HCT116 (cell line): ENCODE measurements around the gene AGAP1. TPM values are rescaled to one million over a fixed set of nuclear protein-coding genes. Genes with fewer than 3 reads are reported as not detected.

Experiments
- ATAC-seq: fragments of 200-7000 bp; cut with Tn5 transposase; 2 replicates; pipeline ENCODE4 v1.9.1; 2020; ENCODE audit warnings: mild to moderate bottlenecking, moderate library complexity
- BruUV-seq: library from RNA; stranded (reverse); fragments of 400-500 nt; replicated peaks from 2 replicates; lab custom pipeline; 2021; lab: Mats Ljungman, UMichigan
- CTCF ChIA-PET: fragments of 300-600 bp; sonication (Branson Sonifier 250); formaldehyde crosslinking; loops from one replicate; lab custom pipeline; 2021; ENCODE audit warnings: antibody characterized with exemption; lab: Charles Lee
- POLR2A ChIA-PET: fragments of 300-600, 350-600 bp; sonication (Branson Sonifier 250); formaldehyde crosslinking; loops from one replicate; lab custom pipeline; 2021; ENCODE audit warnings: antibody characterized with exemption; lab: Charles Lee
- RAD21 ChIA-PET, 2 experiments: fragments of 300-600 bp; sonication (Branson Sonifier 250); formaldehyde crosslinking; loops; one replicate each; lab custom pipeline; 2023; ENCODE audit warnings: low total read pairs in 2 of 2; ENCODE audit not compliant: uncharacterized antibody in 2 of 2, unreplicated experiment in 2 of 2, low non-redundant PET in 1 of 2; lab: Charles Lee
- DNase-seq: peaks from one replicate; pipeline ENCODE4 v3.0.0-alpha.2; 2010; ENCODE audit warnings: low read depth, low spot score
- H2AFZ ChIP-seq: fragments of 200-600 bp; shearing (Covaris generic), sonication (generic); 2 replicates; pipeline ENCODE4 v1.6.1; 2017; ENCODE audit warnings: low read depth, mixed run types, mixed read lengths, antibody characterized with exemption, low read length; ENCODE audit not compliant: poor library complexity, severe bottlenecking
- H3K27ac ChIP-seq: 2 replicates; pipeline ENCODE4 v1.5.1; 2012; ENCODE audit warnings: low read depth, low read length
- H3K27me3 ChIP-seq: fragments of 200-600 bp; sonication (generic); 2 replicates; pipeline ENCODE4 v1.6.1; 2016; ENCODE audit warnings: mixed run types, low read length, mixed read lengths; ENCODE audit not compliant: insufficient read depth
- H3K36me3 ChIP-seq, 2 experiments: fragments of 200-500 bp in 1 of 2; fragments of 200-600 bp in 1 of 2; sonication (Bioruptor generic) in 1 of 2; sonication (generic) in 1 of 2; 2 replicates each; pipeline versions ENCODE4 v1.5.1 to v1.6.1; 2014 to 2016; ENCODE audit warnings: low read length in 2 of 2, inconsistent platforms in 1 of 2, mixed read lengths in 1 of 2, mixed run types in 1 of 2; ENCODE audit not compliant: insufficient read depth in 2 of 2, control insufficient read depth in 1 of 2
- H3K4me1 ChIP-seq, 2 experiments: fragments of 200-600 bp in 1 of 2; sonication (generic) in 1 of 2; 2 replicates each; pipeline versions ENCODE4 v1.5.1 to v1.6.1; 2012 to 2017; ENCODE audit warnings: low read length in 2 of 2, inconsistent platforms in 1 of 2, mild to moderate bottlenecking in 1 of 2, mixed read lengths in 1 of 2, mixed run types in 1 of 2, moderate library complexity in 1 of 2; ENCODE audit not compliant: insufficient read depth in 2 of 2, control insufficient read depth in 1 of 2
- H3K4me2 ChIP-seq: fragments of 200-600 bp; sonication (generic); 2 replicates; pipeline ENCODE4 v1.6.1; 2017; ENCODE audit warnings: mixed run types, low read length, mixed read lengths
- H3K4me3 ChIP-seq, 2 experiments: fragments of 200-600 bp in 1 of 2; sonication (generic) in 1 of 2; replicated peaks in 1 of 2; 2 replicates each; pipeline ENCODE4 v1.5.1; 2011 to 2016; ENCODE audit warnings: low read length in 2 of 2, control low read depth in 1 of 2, low read depth in 1 of 2, mild to moderate bottlenecking in 1 of 2, mixed read lengths in 1 of 2, mixed run types in 1 of 2
- H3K79me2 ChIP-seq: fragments of 200-600 bp; sonication (generic); 2 replicates; pipeline ENCODE4 v1.6.1; 2017; ENCODE audit warnings: mild to moderate bottlenecking, mixed run types, low read length, moderate library complexity, mixed read lengths; ENCODE audit not compliant: insufficient read depth
- H3K9ac ChIP-seq: fragments of 200-600 bp; sonication (generic); 2 replicates; pipeline ENCODE4 v1.6.1; 2016; ENCODE audit warnings: low read length, mixed read lengths
- H3K9me2 ChIP-seq: fragments of 200-600 bp; sonication (generic), shearing (Covaris generic); 2 replicates; pipeline ENCODE4 v1.6.1; 2017; ENCODE audit warnings: mixed run types, mild to moderate bottlenecking, moderate library complexity; ENCODE audit not compliant: insufficient read depth
- H3K9me3 ChIP-seq, 2 experiments: fragments of 200-500 bp in 1 of 2; fragments of 200-600 bp in 1 of 2; sonication (Bioruptor generic) in 1 of 2; sonication (generic) in 1 of 2; 2 replicates each; pipeline ENCODE4 v1.6.1; 2014 to 2017; ENCODE audit warnings: low read length in 2 of 2, mixed read lengths in 2 of 2, inconsistent platforms in 1 of 2, low read depth in 1 of 2, mild to moderate bottlenecking in 1 of 2, mixed run types in 1 of 2, moderate library complexity in 1 of 2; ENCODE audit not compliant: control insufficient read depth in 1 of 2, insufficient read depth in 1 of 2
- H4K20me1 ChIP-seq: fragments of 200-600 bp; sonication (generic), shearing (Covaris generic); 2 replicates; pipeline ENCODE4 v1.6.1; 2017; ENCODE audit warnings: mixed run types, mild to moderate bottlenecking, moderate library complexity; ENCODE audit not compliant: insufficient read depth
- CBX3 ChIP-seq: IDR thresholded peaks from 2 replicates; pipeline ENCODE4 v1.6.1; 2012; ENCODE audit warnings: low read depth
- CTCF ChIP-seq, 3 experiments: fragments of 200-600 bp in 1 of 3; sonication (generic) in 1 of 3; IDR thresholded peaks in 2 of 3; conservative IDR thresholded peaks in 1 of 3; 2 replicates each; pipeline ENCODE4 v1.5.1; 2012 to 2017; ENCODE audit warnings: low read depth in 2 of 3, low read length in 2 of 3, antibody characterized with exemption in 1 of 3, borderline replicate concordance in 1 of 3, control low read depth in 1 of 3, mild to moderate bottlenecking in 1 of 3, mixed read lengths in 1 of 3, mixed run types in 1 of 3, moderate library complexity in 1 of 3; ENCODE audit not compliant: insufficient read depth in 1 of 3
- EGR1 ChIP-seq: IDR thresholded peaks from 2 replicates; pipeline ENCODE4 v1.6.1; 2012; ENCODE audit warnings: low read depth
- EZH2 ChIP-seq: fragments of 200-600 bp; sonication (generic); IDR thresholded peaks from 2 replicates; pipeline ENCODE4 v1.6.1; 2017; ENCODE audit warnings: antibody characterized with exemption, mixed run types
- EZH2phosphoT487 ChIP-seq: fragments of 200-600 bp; IDR thresholded peaks from 2 replicates; pipeline ENCODE4 v1.6.1; 2018; ENCODE audit warnings: antibody characterized with exemption, borderline replicate concordance
- FOSL1 ChIP-seq: IDR thresholded peaks from 2 replicates; pipeline ENCODE4 v1.6.1; 2012; ENCODE audit warnings: low read depth
- JUND ChIP-seq: IDR thresholded peaks from 2 replicates; pipeline ENCODE4 v1.6.1; 2012
- POLR2A ChIP-seq: IDR thresholded peaks from 2 replicates; pipeline ENCODE4 v1.7.0; 2011; ENCODE audit warnings: borderline replicate concordance; ENCODE audit not compliant: insufficient read depth, insufficient read length; ENCODE audit errors: extremely low read depth
- POLR2AphosphoS5 ChIP-seq: IDR thresholded peaks from 2 replicates; pipeline ENCODE4 v1.6.1; 2011; ENCODE audit warnings: mild to moderate bottlenecking, low read depth, low read length, moderate library complexity
- RAD21 ChIP-seq: IDR thresholded peaks from 2 replicates; pipeline ENCODE4 v1.6.1; 2012; ENCODE audit warnings: low read depth, mild to moderate bottlenecking
- REST ChIP-seq: IDR thresholded peaks from 2 replicates; pipeline ENCODE4 v1.6.1; 2012; ENCODE audit warnings: low read depth
- SIN3A ChIP-seq: IDR thresholded peaks from 2 replicates; pipeline ENCODE4 v1.6.1; 2012; ENCODE audit warnings: low read depth
- SP1 ChIP-seq: IDR thresholded peaks from 2 replicates; pipeline ENCODE4 v1.6.1; 2012; ENCODE audit warnings: low read depth
- SRF ChIP-seq: IDR thresholded peaks from 2 replicates; pipeline ENCODE4 v1.6.1; 2012; ENCODE audit warnings: low read depth
- YY1 ChIP-seq: IDR thresholded peaks from 2 replicates; pipeline ENCODE4 v1.6.1; 2011; ENCODE audit warnings: low read length, low read depth, moderate library complexity, mild to moderate bottlenecking; ENCODE audit not compliant: insufficient replicate concordance; ENCODE audit errors: extremely low read depth
- ZBTB33 ChIP-seq: IDR thresholded peaks from 2 replicates; pipeline ENCODE4 v1.6.1; 2011; ENCODE audit warnings: mild to moderate bottlenecking, low read length, moderate library complexity; ENCODE audit not compliant: insufficient replicate concordance; ENCODE audit errors: extremely low read depth
- ZFX ChIP-seq: fragments of 450-650 bp; IDR thresholded peaks from 2 replicates; pipeline ENCODE4 v1.6.1; 2017
- ZNF274 ChIP-seq: fragments of 200-500 bp; sonication (Bioruptor generic); IDR thresholded peaks from 2 replicates; pipeline ENCODE4 v1.6.1; 2014; ENCODE audit warnings: mild to moderate bottlenecking, low read depth, low read length, inconsistent platforms
- intact Hi-C: fragments of 100-400 bp; cut with micrococcal nuclease; formaldehyde crosslinking; loops from 2 replicates; pipeline ENCODE4 v1.10.0; 2022
- total RNA-seq: library from RNA; stranded (reverse); gene quantifications from one replicate; pipeline ENCODE4 v1.2.1, GENCODE V29; 2021; ENCODE audit not compliant: unreplicated experiment

AGAP1 gene
- total RNA-seq, 1 experiment from 2014 or later = 43.8 TPM

GRCh38 chr2:236008006-236008405 lies 514.2 kb downstream of the AGAP1 start:
- no peaks in the 10 kb centered on the region for H3K4me1 ChIP-seq
- intact Hi-C loops = no loop called here
- POLR2A ChIA-PET = no interaction called here
- H4K20me1 ChIP-seq = no peaks in the 10 kb centered on the region
- H3K79me2 ChIP-seq = no peaks in the 10 kb centered on the region
- no peak overlapping the region for H3K4me2 ChIP-seq
- no TSS peak for BruUV-seq
- H3K9me3 ChIP-seq = no peaks in the 10 kb centered on the region
- TF ChIP-seq YY1 = no peak
- no peak for TF ChIP-seq JUND
- TF ChIP-seq ZNF274 = no peak
- TF ChIP-seq FOSL1 = no peak
- no peak for TF ChIP-seq EZH2phosphoT487
- TF ChIP-seq SIN3A = no peak
- no peak for TF ChIP-seq SRF
- no peak for TF ChIP-seq POLR2A
- no peak for TF ChIP-seq EZH2
- TF ChIP-seq REST = no peak
- no peak for TF ChIP-seq ZBTB33
- no peak for TF ChIP-seq POLR2AphosphoS5
- no peak for TF ChIP-seq SP1
- no peak for TF ChIP-seq RAD21
- no peak for TF ChIP-seq ZFX
- TF ChIP-seq CTCF (IDR thresholded peaks at IDR 0.05 in 2 of 3, conservative IDR thresholded peaks at IDR 0.05 in 1 of 3; ENCODE audit: borderline replicate concordance in 1 of 3, insufficient read depth in 1 of 3, low read depth in 2 of 3, low read length in 2 of 3) = no peak
- no peak for TF ChIP-seq CBX3
- no peak for TF ChIP-seq EGR1
- TF ChIP-seq, all 23 proteins: peak for 0
- Histone ChIP-seq H3K9ac (no peak overlapping the region), H3K36me3 (no peaks in the 10 kb centered on the region), H3K27ac (no peak overlapping the region), H3K4me3 (no peak overlapping the region), H2AFZ (no peak overlapping the region), H3K9me2 (no peaks in the 10 kb centered on the region; the same call in 1 of the 2 replicates), H3K27me3 (no peaks in the 10 kb centered on the region)
- RAD21 ChIA-PET = no interaction called here
- no peak for ATAC-seq
- CTCF ChIA-PET = no interaction called here
- no peak for DNase-seq
